ENCODE measurements around the gene PTPN1.
"Not testable (repeated sequence)": the region's sequence is repeated elsewhere in the genome, so short reads cannot be mapped to it uniquely, and the experiment has no call there.

Gene PTPN1

DNA sequence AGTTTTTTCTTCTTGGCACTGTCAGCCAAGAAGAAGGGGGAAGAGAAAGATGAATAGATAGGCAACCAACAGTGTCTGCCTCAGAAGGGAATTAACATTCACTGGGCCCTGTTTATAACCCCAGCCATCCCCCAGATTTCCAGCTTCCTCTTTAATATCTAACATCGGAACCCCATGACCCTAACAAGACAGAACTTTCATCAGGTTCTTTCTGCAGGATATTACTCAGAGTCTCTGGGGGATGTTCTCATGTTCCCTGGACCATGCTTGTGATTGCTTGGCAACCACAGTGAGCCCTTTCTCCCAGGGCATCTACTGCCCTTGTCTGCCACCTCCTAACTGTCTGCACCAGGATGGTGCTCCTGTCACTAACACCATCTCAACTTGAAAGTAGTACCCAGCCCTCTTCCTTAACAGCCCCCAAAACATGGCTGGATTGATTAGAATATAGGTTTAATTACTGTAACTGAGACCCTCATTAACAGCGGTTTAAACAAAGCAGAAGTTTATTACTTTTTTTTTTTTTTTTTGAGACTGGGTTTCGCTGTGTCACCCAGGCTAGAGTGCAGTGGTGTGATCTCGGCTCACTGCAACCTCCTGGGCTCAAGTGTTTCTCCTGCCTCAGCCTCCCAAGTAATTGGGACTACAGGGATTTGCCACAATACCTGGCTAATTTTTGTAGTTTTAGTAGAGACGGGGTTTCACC, 12.0 kb upstream of the PTPN1 start:
- H3K4me3 ChIP-seq (ENCODE audit: insufficient read depth, low read depth, low read length) = no peak overlapping the region
- WGBS, 2 experiments = 93 to 96% methylated on average over 5 of the region's 5 CpGs
- H3K27ac ChIP-seq (ENCODE audit: insufficient read depth, low read depth, low read length, poor library complexity, severe bottlenecking) = no peak overlapping the region
- H3K4me1 ChIP-seq (ENCODE audit: control insufficient read depth, insufficient read depth, low read length) = no peaks in the 10 kb centered on the region
- H3K9me3 ChIP-seq (ENCODE audit: control insufficient read depth, low read length) = no peaks in the 10 kb centered on the region
- no peaks in the 10 kb centered on the region for H3K36me3 ChIP-seq (ENCODE audit: control insufficient read depth, insufficient read depth, low read length)
- H3K27me3 ChIP-seq (ENCODE audit: control insufficient read depth, insufficient read depth, low read length, poor library complexity, severe bottlenecking) = no peaks in the 10 kb centered on the region

DNA sequence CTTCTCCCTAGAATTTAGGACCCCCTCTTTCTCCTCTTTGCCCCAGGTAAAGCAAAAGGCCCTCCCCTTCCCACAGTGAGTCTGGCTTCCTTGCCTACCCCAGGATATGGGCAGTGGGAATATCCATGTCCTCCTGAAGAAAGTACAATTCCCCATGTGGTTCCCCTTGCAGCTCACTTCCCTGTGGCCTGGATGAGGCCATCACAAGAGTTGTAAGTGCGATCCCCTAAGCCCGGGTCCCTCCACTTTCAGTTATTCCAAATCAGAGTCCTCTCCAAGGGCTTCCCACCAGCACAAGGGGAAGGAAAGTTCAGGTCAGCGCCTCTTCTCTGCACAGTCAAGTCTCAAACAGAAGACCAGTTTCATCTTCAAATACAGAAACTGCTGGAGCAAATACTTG, 10.2 kb upstream of the PTPN1 start:
- Histone ChIP-seq H3K4me1 (ENCODE audit: control insufficient read depth, insufficient read depth, low read length) (no peaks in the 10 kb centered on the region), H3K27me3 (ENCODE audit: control insufficient read depth, insufficient read depth, low read length, poor library complexity, severe bottlenecking) (no peaks in the 10 kb centered on the region), H3K9me3 (ENCODE audit: control insufficient read depth, low read length) (no peaks in the 10 kb centered on the region), H3K27ac (ENCODE audit: insufficient read depth, low read depth, low read length, poor library complexity, severe bottlenecking) (no peak overlapping the region), H3K36me3 (ENCODE audit: control insufficient read depth, insufficient read depth, low read length) (no peaks in the 10 kb centered on the region), H3K4me3 (ENCODE audit: insufficient read depth, low read depth, low read length) (no peak overlapping the region)
- WGBS, 2 experiments = 93 to 98% methylated on average over 3 of the region's 3 CpGs

GRCh38 chr20:50501972-50502745, 8.0 kb upstream of the PTPN1 start:
- H3K27me3 ChIP-seq (ENCODE audit: control insufficient read depth, insufficient read depth, low read length, poor library complexity, severe bottlenecking) = no peaks in the 10 kb centered on the region
- no peaks in the 10 kb centered on the region for H3K9me3 ChIP-seq (ENCODE audit: control insufficient read depth, low read length)
- H3K4me3 ChIP-seq (ENCODE audit: insufficient read depth, low read depth, low read length) = no peak overlapping the region
- H3K4me1 ChIP-seq (ENCODE audit: control insufficient read depth, insufficient read depth, low read length) = no peaks in the 10 kb centered on the region
- no peak overlapping the region for H3K27ac ChIP-seq (ENCODE audit: insufficient read depth, low read depth, low read length, poor library complexity, severe bottlenecking)
- WGBS, 2 experiments = 86 to 95% methylated on average over 11 to 12 of the region's 12 CpGs
- no peaks in the 10 kb centered on the region for H3K36me3 ChIP-seq (ENCODE audit: control insufficient read depth, insufficient read depth, low read length)

DNA sequence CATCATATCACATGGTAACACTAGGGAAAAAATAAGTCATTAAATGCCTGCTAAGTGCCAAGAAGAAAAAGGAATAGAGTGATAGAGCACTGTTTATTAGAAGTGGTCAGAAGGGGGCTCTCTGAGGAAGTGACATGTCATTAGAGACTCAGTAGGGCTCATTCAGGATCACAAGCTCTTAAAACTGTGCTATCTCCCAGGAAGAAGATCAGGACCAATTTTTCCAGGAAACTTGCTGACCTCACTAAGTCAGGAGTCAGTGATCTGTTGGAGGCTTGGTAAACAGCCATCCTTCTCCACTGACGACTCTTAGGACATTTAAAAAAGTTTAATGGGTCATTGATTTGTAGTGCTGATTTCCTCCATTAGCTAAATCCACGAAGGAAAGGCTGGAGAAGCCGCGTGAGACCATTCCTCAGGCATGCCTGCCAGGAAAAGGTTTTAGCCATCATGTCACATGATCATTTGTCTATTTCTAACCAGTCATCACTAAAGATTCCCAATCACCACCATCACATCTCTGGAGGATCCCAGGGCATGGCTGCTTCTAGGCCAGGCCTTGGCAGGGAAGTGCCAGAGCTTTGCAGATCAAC, 5.9 kb upstream of the PTPN1 start:
- no peak overlapping the region for H3K27ac ChIP-seq (ENCODE audit: insufficient read depth, low read depth, low read length, poor library complexity, severe bottlenecking)
- H3K36me3 ChIP-seq (ENCODE audit: control insufficient read depth, insufficient read depth, low read length) = no peaks in the 10 kb centered on the region
- no peaks in the 10 kb centered on the region for H3K27me3 ChIP-seq (ENCODE audit: control insufficient read depth, insufficient read depth, low read length, poor library complexity, severe bottlenecking)
- WGBS, 2 experiments = 76 to 82% methylated on average over 4 of the region's 4 CpGs
- no peak overlapping the region for H3K4me3 ChIP-seq (ENCODE audit: insufficient read depth, low read depth, low read length)
- H3K9me3 ChIP-seq (ENCODE audit: control insufficient read depth, low read length) = no peaks in the 10 kb centered on the region
- H3K4me1 ChIP-seq (ENCODE audit: control insufficient read depth, insufficient read depth, low read length) = peaks cover 7% of the 10 kb centered on the region

- Histone ChIP-seq H3K9me3 (ENCODE audit: control insufficient read depth, low read length) (no peaks in the 10 kb centered on the region), H3K4me1 (ENCODE audit: control insufficient read depth, insufficient read depth, low read length) (peaks cover 12% of the 10 kb centered on the region), H3K27ac (ENCODE audit: insufficient read depth, low read depth, low read length, poor library complexity, severe bottlenecking) (no peak overlapping the region), H3K36me3 (ENCODE audit: control insufficient read depth, insufficient read depth, low read length) (no peaks in the 10 kb centered on the region), H3K27me3 (ENCODE audit: control insufficient read depth, insufficient read depth, low read length, poor library complexity, severe bottlenecking) (no peaks in the 10 kb centered on the region), H3K4me3 (ENCODE audit: insufficient read depth, low read depth, low read length) (no peak overlapping the region)
- WGBS, 2 experiments = 86 to 91% methylated on average over 3 of the region's 3 CpGs
Measured at GRCh38 chr20:50506270-50506579, 4.0 kb upstream of the PTPN1 start.

DNA sequence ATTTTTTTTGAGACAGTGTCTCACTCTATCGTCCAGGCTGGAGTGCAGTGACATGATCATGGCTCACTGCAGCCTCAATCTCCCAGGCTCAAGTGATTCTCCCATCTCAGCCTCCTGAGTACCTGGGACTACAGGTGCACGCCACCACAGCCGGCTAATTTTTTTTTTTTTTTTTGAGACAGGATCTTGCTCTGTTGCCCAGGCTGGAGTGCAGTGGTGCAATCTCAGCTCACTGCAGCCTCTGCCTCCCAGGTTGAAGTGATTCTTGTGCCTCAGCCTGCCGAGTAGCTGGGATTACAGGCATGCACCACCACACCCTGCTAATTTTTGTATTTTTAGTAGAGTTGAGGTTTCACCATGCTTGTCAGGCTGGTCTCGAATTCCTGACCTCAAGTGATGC, 2.4 kb upstream of the PTPN1 start:
- 93 to 96% methylated on average over 5 of the region's 5 CpGs for WGBS, 2 experiments
- H3K4me3 ChIP-seq (ENCODE audit: insufficient read depth, low read depth, low read length); H3K36me3 ChIP-seq (ENCODE audit: control insufficient read depth, insufficient read depth, low read length); H3K27me3 ChIP-seq (ENCODE audit: control insufficient read depth, insufficient read depth, low read length, poor library complexity, severe bottlenecking); H3K9me3 ChIP-seq (ENCODE audit: control insufficient read depth, low read length); H3K27ac ChIP-seq (ENCODE audit: insufficient read depth, low read depth, low read length, poor library complexity, severe bottlenecking): not testable (repeated sequence)
- peaks cover 22% of the 10 kb centered on the region for H3K4me1 ChIP-seq (ENCODE audit: control insufficient read depth, insufficient read depth, low read length)

DNA sequence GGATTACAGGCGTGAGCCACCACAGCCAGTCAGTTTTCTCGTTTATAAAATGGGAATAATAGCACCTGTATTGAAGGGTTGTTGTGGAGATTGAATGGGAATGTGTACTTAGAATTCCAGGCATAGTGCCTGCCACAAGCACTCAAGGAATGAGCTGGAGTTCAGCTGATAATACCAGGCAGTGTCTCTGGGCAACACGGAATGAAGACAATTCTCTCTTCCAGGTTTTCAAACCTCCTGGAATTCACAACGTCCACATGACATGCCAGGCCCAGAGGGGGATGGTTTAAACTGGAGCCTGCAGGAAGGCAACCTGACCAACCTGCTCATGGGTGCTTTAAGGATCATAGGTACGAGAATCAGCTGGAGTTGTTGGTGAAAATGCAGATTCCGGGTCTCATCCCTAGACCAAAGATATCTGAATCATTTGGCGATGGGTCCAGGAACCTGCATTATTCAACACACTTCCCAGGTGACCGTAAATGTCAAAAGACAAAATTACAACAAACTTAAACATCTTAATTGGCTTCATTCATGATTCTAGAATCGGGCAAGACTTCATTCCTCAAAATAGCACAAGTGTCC, 1.9 kb upstream of the PTPN1 start:
- Histone ChIP-seq H3K4me1 (ENCODE audit: control insufficient read depth, insufficient read depth, low read length) (peaks cover 25% of the 10 kb centered on the region), H3K27ac (ENCODE audit: insufficient read depth, low read depth, low read length, poor library complexity, severe bottlenecking) (no peak overlapping the region), H3K4me3 (ENCODE audit: insufficient read depth, low read depth, low read length) (no peak overlapping the region), H3K9me3 (ENCODE audit: control insufficient read depth, low read length) (no peaks in the 10 kb centered on the region), H3K36me3 (ENCODE audit: control insufficient read depth, insufficient read depth, low read length) (no peaks in the 10 kb centered on the region), H3K27me3 (ENCODE audit: control insufficient read depth, insufficient read depth, low read length, poor library complexity, severe bottlenecking) (no peaks in the 10 kb centered on the region)
- WGBS, 2 experiments = 83 to 84% methylated on average over 9 of the region's 9 CpGs

DNA sequence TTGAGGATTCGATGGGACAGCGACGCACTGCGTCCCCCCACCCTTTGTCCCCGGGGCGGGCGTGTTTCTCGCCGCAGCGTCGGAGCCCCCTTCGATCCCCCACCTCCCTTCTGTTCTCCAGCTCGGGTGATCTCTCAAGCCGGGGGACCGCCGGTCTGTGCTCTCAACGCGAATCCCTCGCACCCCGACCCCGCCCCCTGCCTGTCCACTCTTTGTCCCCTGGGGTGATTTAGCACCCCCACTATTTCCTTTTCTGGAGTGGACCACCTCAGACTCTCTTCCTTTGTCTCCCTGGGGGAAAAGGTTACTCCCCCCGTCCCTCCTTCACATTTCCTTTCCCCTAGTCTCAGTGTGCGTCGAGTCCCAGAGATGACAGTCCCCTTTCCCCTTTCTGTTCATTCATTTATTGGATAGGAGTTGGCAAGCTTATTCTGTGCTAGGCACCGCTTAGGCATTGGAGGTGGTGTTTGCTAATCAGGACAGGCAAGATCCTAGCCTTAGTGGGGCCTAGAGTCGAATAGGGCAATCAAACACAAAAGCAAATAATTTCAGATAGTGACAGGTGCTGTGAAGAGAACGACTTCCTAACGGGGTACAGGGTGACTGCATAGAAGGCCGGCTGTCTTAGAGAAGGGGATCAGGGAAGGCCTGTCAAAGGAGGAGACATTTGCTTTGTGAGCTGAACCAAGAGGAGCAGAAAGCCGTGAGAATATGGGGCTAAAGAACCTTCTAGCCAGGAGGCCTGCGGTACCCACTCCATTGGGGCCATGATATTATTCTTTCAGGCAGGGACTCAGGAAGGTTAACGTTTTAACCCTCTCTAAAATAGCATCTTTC, 741 bp downstream of the PTPN1 start:
- H3K4me1 ChIP-seq (ENCODE audit: control insufficient read depth, insufficient read depth, low read length) = peaks cover 25% of the 10 kb centered on the region
- H3K27me3 ChIP-seq (ENCODE audit: control insufficient read depth, insufficient read depth, low read length, poor library complexity, severe bottlenecking) = no peaks in the 10 kb centered on the region
- peak overlapping the region; percentile 87 for H3K4me3 ChIP-seq (ENCODE audit: insufficient read depth, low read depth, low read length)
- H3K27ac ChIP-seq (ENCODE audit: insufficient read depth, low read depth, low read length, poor library complexity, severe bottlenecking) = peak overlapping the region; percentile 71
- H3K36me3 ChIP-seq (ENCODE audit: control insufficient read depth, insufficient read depth, low read length) = no peaks in the 10 kb centered on the region
- H3K9me3 ChIP-seq (ENCODE audit: control insufficient read depth, low read length) = no peaks in the 10 kb centered on the region
- WGBS, 2 experiments = 8% methylated on average over 30 to 32 of the region's 32 CpGs

DNA sequence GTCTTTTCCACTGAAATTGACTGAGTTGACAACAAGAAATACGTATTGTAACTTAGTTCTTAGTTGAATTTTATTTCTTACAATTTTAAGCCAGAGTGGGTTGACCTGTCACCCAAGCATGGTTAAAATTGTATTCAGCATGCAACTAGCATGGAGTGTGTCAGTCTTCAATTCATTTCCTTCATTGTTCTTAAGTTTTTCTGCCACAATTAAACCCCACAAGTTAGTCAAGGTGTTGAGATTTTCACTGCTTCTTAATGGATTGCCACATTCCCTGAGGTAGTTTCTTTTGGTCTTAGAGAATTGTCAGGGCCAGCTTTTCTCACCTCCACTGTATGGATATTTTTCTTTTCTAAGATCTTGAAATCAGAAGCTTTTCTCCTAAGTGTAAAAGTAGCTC, 2.1 kb downstream of the PTPN1 start:
- peaks cover 25% of the 10 kb centered on the region for H3K4me1 ChIP-seq (ENCODE audit: control insufficient read depth, insufficient read depth, low read length)
- WGBS, 2 experiments = 100% methylated on average over 1 of the region's 1 CpG
- H3K9me3 ChIP-seq (ENCODE audit: control insufficient read depth, low read length) = no peaks in the 10 kb centered on the region
- H3K27ac ChIP-seq (ENCODE audit: insufficient read depth, low read depth, low read length, poor library complexity, severe bottlenecking) = no peak overlapping the region
- H3K4me3 ChIP-seq (ENCODE audit: insufficient read depth, low read depth, low read length) = no peak overlapping the region
- H3K36me3 ChIP-seq (ENCODE audit: control insufficient read depth, insufficient read depth, low read length) = no peaks in the 10 kb centered on the region
- no peaks in the 10 kb centered on the region for H3K27me3 ChIP-seq (ENCODE audit: control insufficient read depth, insufficient read depth, low read length, poor library complexity, severe bottlenecking)
